ENCODE measurements around the gene MAML2. TPM values are rescaled to one million over a fixed set of nuclear protein-coding genes. Genes with fewer than 3 reads are reported as not detected.

MAML2 gene
- total and polyA plus RNA-seq, 2 experiments from 2014 or later: 2.0 to 7.1 TPM

DNA sequence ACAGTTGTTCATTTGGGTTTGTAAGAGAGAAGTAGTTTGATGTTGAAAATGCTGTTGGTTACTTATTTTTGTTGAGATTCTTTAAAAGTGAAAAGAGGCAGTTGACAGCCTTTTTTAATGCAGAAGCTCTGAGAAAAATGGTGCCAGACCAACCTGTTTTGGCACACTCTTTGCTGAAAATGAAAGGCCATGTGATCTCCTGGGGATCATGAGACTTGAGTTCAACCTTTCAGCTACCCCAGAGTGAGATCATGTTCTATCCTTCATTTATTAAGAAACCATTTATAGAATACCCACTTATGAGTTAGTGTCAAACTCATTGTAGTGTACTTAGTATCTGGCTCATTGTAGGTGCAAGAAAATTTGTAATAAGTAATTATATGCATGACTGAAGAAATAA is 196.2 kb downstream of the MAML2 start:
- Histone ChIP-seq H3K4me3 (no peak overlapping the region), H4K20me1 (replicated peaks; ENCODE audit: insufficient read depth) (no peaks in the 10 kb centered on the region), H3K4me1 (ENCODE audit: insufficient read depth) (peaks cover 50% of the 10 kb centered on the region), H3K27ac (ENCODE audit: low read depth) (no peak overlapping the region), H3K36me3 (ENCODE audit: insufficient read depth) (no peaks in the 10 kb centered on the region), H2AFZ (no peak overlapping the region), H3F3A (replicated peaks; ENCODE audit: low read depth) (no peaks in the 10 kb centered on the region), H3K9me2 (ENCODE audit: insufficient read depth) (no peaks in the 10 kb centered on the region), H3K79me2 (replicated peaks; ENCODE audit: insufficient read depth) (no peaks in the 10 kb centered on the region), H3K27me3 (ENCODE audit: insufficient read depth) (no peaks in the 10 kb centered on the region), H3K4me2 (no peak overlapping the region)
- Mint-ChIP-seq H3K4me1 (peaks cover 23% of the 10 kb centered on the region), H3K27ac (no peak overlapping the region), H3K4me3 (no peak overlapping the region), H3K36me3 (ENCODE audit: low read depth) (no peaks in the 10 kb centered on the region), H3K9me3 (no peaks in the 10 kb centered on the region), H3K27me3 (ENCODE audit: insufficient read depth, low read depth, poor library complexity) (no peaks in the 10 kb centered on the region)
- ATAC-seq (no peak), DNase-seq (ENCODE audit: low spot score) (no peak)
- TF ChIP-seq EZH2 (IDR thresholded peaks at IDR 0.05; ENCODE audit: low read depth, unreplicated experiment) (no peak), ZNF114 (CRISPR knock-in tag; IDR thresholded peaks at IDR 0.05) (no peak), JUNB (IDR thresholded peaks at IDR 0.05; ENCODE audit: unreplicated experiment) (no peak), ZNF331 (CRISPR knock-in tag; IDR thresholded peaks at IDR 0.05; ENCODE audit: low read depth) (no peak), CREB1 (CRISPR knock-in tag; IDR thresholded peaks at IDR 0.05; ENCODE audit: low read depth) (no peak)
- TF ChIP-seq, protein P1, sequence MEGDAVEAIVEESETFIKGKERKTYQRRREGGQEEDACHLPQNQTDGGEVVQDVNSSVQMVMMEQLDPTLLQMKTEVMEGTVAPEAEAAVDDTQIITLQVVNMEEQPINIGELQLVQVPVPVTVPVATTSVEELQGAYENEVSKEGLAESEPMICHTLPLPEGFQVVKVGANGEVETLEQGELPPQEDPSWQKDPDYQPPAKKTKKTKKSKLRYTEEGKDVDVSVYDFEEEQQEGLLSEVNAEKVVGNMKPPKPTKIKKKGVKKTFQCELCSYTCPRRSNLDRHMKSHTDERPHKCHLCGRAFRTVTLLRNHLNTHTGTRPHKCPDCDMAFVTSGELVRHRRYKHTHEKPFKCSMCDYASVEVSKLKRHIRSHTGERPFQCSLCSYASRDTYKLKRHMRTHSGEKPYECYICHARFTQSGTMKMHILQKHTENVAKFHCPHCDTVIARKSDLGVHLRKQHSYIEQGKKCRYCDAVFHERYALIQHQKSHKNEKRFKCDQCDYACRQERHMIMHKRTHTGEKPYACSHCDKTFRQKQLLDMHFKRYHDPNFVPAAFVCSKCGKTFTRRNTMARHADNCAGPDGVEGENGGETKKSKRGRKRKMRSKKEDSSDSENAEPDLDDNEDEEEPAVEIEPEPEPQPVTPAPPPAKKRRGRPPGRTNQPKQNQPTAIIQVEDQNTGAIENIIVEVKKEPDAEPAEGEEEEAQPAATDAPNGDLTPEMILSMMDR (conservative IDR thresholded peaks at IDR 0.05; ENCODE audit: low read depth in 2 of 2): no peak
- TF ChIP-seq, protein P2, sequence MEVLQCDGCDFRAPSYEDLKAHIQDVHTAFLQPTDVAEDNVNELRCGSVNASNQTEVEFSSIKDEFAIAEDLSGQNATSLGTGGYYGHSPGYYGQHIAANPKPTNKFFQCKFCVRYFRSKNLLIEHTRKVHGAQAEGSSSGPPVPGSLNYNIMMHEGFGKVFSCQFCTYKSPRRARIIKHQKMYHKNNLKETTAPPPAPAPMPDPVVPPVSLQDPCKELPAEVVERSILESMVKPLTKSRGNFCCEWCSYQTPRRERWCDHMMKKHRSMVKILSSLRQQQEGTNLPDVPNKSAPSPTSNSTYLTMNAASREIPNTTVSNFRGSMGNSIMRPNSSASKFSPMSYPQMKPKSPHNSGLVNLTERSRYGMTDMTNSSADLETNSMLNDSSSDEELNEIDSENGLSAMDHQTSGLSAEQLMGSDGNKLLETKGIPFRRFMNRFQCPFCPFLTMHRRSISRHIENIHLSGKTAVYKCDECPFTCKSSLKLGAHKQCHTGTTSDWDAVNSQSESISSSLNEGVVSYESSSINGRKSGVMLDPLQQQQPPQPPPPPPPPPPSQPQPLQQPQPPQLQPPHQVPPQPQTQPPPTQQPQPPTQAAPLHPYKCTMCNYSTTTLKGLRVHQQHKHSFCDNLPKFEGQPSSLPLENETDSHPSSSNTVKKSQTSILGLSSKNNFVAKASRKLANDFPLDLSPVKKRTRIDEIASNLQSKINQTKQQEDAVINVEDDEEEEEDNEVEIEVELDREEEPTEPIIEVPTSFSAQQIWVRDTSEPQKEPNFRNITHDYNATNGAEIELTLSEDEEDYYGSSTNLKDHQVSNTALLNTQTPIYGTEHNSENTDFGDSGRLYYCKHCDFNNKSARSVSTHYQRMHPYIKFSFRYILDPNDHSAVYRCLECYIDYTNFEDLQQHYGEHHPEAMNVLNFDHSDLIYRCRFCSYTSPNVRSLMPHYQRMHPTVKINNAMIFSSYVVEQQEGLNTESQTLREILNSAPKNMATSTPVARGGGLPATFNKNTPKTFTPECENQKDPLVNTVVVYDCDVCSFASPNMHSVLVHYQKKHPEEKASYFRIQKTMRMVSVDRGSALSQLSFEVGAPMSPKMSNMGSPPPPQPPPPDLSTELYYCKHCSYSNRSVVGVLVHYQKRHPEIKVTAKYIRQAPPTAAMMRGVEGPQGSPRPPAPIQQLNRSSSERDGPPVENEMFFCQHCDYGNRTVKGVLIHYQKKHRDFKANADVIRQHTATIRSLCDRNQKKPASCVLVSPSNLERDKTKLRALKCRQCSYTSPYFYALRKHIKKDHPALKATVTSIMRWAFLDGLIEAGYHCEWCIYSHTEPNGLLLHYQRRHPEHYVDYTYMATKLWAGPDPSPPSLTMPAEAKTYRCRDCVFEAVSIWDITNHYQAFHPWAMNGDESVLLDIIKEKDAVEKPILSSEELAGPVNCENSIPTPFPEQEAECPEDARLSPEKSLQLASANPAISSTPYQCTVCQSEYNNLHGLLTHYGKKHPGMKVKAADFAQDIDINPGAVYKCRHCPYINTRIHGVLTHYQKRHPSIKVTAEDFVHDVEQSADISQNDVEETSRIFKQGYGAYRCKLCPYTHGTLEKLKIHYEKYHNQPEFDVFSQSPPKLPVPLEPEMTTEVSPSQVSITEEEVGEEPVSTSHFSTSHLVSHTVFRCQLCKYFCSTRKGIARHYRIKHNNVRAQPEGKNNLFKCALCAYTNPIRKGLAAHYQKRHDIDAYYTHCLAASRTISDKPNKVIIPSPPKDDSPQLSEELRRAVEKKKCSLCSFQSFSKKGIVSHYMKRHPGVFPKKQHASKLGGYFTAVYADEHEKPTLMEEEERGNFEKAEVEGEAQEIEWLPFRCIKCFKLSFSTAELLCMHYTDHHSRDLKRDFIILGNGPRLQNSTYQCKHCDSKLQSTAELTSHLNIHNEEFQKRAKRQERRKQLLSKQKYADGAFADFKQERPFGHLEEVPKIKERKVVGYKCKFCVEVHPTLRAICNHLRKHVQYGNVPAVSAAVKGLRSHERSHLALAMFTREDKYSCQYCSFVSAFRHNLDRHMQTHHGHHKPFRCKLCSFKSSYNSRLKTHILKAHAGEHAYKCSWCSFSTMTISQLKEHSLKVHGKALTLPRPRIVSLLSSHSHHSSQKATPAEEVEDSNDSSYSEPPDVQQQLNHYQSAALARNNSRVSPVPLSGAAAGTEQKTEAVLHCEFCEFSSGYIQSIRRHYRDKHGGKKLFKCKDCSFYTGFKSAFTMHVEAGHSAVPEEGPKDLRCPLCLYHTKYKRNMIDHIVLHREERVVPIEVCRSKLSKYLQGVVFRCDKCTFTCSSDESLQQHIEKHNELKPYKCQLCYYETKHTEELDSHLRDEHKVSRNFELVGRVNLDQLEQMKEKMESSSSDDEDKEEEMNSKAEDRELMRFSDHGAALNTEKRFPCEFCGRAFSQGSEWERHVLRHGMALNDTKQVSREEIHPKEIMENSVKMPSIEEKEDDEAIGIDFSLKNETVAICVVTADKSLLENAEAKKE (CRISPR knock-in tag; IDR thresholded peaks at IDR 0.05): no peak
- TF ChIP-seq, protein P3, sequence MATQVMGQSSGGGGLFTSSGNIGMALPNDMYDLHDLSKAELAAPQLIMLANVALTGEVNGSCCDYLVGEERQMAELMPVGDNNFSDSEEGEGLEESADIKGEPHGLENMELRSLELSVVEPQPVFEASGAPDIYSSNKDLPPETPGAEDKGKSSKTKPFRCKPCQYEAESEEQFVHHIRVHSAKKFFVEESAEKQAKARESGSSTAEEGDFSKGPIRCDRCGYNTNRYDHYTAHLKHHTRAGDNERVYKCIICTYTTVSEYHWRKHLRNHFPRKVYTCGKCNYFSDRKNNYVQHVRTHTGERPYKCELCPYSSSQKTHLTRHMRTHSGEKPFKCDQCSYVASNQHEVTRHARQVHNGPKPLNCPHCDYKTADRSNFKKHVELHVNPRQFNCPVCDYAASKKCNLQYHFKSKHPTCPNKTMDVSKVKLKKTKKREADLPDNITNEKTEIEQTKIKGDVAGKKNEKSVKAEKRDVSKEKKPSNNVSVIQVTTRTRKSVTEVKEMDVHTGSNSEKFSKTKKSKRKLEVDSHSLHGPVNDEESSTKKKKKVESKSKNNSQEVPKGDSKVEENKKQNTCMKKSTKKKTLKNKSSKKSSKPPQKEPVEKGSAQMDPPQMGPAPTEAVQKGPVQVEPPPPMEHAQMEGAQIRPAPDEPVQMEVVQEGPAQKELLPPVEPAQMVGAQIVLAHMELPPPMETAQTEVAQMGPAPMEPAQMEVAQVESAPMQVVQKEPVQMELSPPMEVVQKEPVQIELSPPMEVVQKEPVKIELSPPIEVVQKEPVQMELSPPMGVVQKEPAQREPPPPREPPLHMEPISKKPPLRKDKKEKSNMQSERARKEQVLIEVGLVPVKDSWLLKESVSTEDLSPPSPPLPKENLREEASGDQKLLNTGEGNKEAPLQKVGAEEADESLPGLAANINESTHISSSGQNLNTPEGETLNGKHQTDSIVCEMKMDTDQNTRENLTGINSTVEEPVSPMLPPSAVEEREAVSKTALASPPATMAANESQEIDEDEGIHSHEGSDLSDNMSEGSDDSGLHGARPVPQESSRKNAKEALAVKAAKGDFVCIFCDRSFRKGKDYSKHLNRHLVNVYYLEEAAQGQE (IDR thresholded peaks at IDR 0.05; ENCODE audit: unreplicated experiment): no peak

All from GM23338 (cell line).